IPS-NIHi7 (cell line): ENCODE data around the gene IKBKE.

Experiments
- DNase-seq: peaks from one replicate; pipeline ENCODE4 v3.0.0; 2012; ENCODE audit warnings: mixed read lengths; ENCODE audit errors: extremely low spot score

Gene IKBKE

DNA sequence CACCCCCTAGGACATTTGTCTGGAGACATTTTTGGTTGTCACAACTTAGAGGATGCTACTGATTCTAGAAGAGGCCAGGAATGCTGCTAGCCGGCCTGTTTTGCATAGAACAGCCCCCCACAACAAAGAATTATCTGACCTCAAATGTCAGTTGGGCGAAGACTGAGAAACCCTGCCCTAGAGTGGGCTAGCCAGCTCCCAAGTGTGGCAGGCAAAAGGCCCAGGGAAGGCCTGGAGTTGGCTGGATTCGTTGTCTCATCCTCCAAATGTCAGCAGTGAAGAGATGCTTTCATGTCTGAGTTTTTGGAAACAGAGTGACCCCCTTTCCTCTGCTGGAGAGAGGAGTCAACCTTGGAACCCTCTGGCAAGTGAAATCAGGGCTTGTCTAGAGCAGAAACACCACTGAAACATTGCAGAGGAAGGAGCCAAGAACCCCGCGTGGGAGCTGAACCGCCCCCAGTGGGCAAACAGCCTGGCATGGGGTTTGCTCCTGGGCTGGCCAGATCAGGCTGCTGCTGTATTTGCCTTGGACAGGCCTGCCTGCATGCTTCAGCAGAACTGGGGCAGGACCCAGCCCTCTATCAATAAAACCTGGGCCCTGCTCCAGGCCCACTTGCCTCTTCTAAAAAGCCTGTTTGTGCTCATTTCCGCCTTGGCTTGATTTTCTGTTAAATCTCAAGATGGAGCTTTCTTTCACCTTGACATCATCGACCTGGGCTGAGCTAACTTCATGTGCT, 69.9 kb downstream of the IKBKE start:
- no peak for DNase-seq

DNA sequence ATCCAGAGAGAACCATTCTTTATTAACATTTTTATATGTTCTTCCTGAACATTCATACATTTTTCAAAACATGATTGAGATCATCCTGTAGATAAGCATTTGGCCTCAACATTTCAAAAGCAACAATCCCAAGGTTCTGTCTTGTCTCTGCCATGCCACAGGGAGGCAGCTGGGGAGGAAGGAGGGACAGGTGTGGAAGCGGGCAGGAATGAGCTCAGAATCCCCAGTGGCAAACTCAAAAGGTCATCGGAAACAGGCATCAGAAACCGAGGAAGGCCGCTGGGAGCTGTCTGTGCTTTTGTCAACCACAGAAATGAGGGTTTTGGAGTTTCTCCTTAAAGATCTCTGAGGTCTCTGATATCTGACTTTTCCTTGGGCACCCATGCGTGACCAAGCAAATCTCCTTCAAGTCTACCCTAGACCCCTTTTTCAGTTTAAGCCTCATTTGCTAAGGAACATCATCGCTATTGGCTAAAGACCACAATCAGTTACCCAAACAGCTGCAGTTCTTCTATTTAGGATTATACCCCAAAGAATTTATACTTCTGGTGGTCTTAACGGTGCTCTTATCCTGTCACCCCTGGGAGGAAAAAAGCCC, 71.1 kb downstream of the IKBKE start:
- DNase-seq: no peak

DNA sequence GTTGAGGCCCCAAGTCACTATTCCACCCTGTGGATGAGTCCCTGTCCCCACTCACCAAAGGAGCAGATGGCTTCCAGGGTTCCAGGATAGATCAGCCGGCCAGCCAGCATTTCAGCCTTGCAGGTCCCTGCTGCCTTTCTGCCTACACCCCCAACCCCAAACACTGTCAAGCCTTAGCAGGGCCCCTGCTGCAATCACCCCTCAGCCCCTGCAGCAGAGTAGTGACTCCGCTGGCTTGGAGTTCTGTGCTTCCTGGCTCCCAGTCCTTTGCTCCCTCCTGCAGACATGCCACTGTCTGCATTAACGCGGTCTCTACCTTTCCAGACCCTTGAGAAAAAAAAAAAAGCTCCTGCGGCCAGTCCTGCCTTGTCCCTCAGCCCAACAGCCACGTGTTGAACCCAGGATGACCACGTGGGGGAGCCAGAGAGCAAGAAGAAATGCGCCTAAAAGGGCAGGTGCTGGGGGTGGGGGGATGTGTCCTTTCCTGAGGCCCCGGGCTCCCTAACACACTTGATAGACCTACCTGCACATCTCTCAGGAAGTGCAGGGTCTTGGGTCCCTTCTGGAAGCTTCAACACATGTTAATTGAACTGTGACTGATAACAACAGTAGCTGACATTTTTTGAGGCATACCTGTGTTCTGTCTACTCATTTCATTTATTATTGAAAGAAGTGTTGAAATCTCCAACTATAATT, 74.4 kb downstream of the IKBKE start:
- peak; percentile 96 for DNase-seq

DNA sequence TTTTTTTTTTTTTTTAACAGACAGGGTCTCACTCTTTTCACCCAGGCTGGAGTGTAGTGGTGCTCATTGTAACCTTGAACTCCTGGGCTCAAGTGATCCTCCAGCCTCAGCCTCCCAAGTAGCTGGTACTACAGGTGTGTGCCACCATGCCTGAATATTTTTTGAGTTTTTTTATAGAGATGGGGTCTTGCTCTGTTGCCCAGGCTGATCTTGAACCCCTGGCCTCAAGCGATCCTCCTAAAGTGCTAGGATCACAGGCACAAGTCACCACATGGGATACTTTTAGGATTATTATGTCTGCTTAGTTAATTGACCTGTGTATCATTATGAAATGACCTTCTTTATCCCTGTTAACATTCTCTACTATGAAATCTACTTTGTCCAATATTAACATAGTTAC, 75.1 kb downstream of the IKBKE start:
- DNase-seq: no peak
